ENCODE results near the gene TESMIN.

TESMIN gene

GRCh38 chr11:68678031-68678441 is 73.3 kb downstream of the TESMIN start:
- no peak for DNase-seq (ENCODE audit: low read depth, low spot score)
- ChIA-PET POLR2A (interaction anchor here (0.6 kb wide), 1 partner anchor 121 kb away, joined by 3 read pairs; no protein-coding TSS in a partner anchor), CTCF (no interaction called here)
- TF ChIP-seq CTCF (IDR thresholded peaks at IDR 0.05; ENCODE audit: insufficient read depth, low read length, missing control alignments) = no peak
- no peak overlapping the region for H3K4me3 ChIP-seq (ENCODE audit: low read depth, low read length)

GRCh38 chr11:68677432-68677831 is 73.9 kb downstream of the TESMIN start:
- H3K4me3 ChIP-seq (ENCODE audit: low read depth, low read length) = no peak overlapping the region
- no peak for TF ChIP-seq CTCF (IDR thresholded peaks at IDR 0.05; ENCODE audit: insufficient read depth, low read length, missing control alignments)
- POLR2A ChIA-PET = interaction anchor here (0.6 kb wide), 1 partner anchor 120 kb away, joined by 3 read pairs; no protein-coding TSS in a partner anchor
- CTCF ChIA-PET = no interaction called here
- DNase-seq (ENCODE audit: low read depth, low spot score) = peak; percentile 3

- CTCF ChIA-PET = no interaction called here
- POLR2A ChIA-PET = no interaction called here
- H3K4me3 ChIP-seq (ENCODE audit: low read depth, low read length) = no peak overlapping the region
- DNase-seq (ENCODE audit: low read depth, low spot score) = no peak
- TF ChIP-seq CTCF (IDR thresholded peaks at IDR 0.05; ENCODE audit: insufficient read depth, low read length, missing control alignments) = no peak
Measured at GRCh38 chr11:68674461-68674860, 76.9 kb downstream of the TESMIN start.

GRCh38 chr11:68673991-68674390 is 77.3 kb downstream of the TESMIN start:
- POLR2A ChIA-PET = no interaction called here
- DNase-seq (ENCODE audit: low read depth, low spot score) = no peak
- no peak for TF ChIP-seq CTCF (IDR thresholded peaks at IDR 0.05; ENCODE audit: insufficient read depth, low read length, missing control alignments)
- no peak overlapping the region for H3K4me3 ChIP-seq (ENCODE audit: low read depth, low read length)
- CTCF ChIA-PET = no interaction called here

- POLR2A ChIA-PET = no interaction called here
- TF ChIP-seq CTCF (IDR thresholded peaks at IDR 0.05; ENCODE audit: insufficient read depth, low read length, missing control alignments) = no peak
- no peak for DNase-seq (ENCODE audit: low read depth, low spot score)
- H3K4me3 ChIP-seq (ENCODE audit: low read depth, low read length) = no peak overlapping the region
- CTCF ChIA-PET = no interaction called here
Measured at GRCh38 chr11:68673306-68673945, 77.9 kb downstream of the TESMIN start.

- no peak overlapping the region for H3K4me3 ChIP-seq (ENCODE audit: low read depth, low read length)
- ChIA-PET POLR2A (no interaction called here), CTCF (no interaction called here)
- DNase-seq (ENCODE audit: low read depth, low spot score) = no peak
- TF ChIP-seq CTCF (IDR thresholded peaks at IDR 0.05; ENCODE audit: insufficient read depth, low read length, missing control alignments) = no peak
Measured at GRCh38 chr11:68670208-68670992, 80.9 kb downstream of the TESMIN start.

All from AG04449 (cell line).